CD14-positive monocyte (primary cell): Measurements from ENCODE around the gene FABP1. TPM values are rescaled to one million over a fixed set of nuclear protein-coding genes. Genes with fewer than 3 reads are reported as not detected.

Experiments used
- DNase-seq, 3 donors: peaks; one replicate each; pipeline ENCODE4 v3.0.0-alpha.2; 2011 to 2022
- H2AFZ ChIP-seq: 2 replicates; pipeline ENCODE4 v1.6.0; 2012; ENCODE audit warnings: mild to moderate bottlenecking, low read depth, low read length, inconsistent platforms; ENCODE audit not compliant: insufficient read depth, poor library complexity, severe bottlenecking
- H3K27ac ChIP-seq, 2 donors: 1 replicate in 1 of 2; 2 replicates in 1 of 2; pipeline ENCODE4 v1.5.1; 2012 to 2013; ENCODE audit warnings: low read length in 2 of 2, control low read depth in 1 of 2, inconsistent platforms in 1 of 2, low read depth in 1 of 2, mild to moderate bottlenecking in 1 of 2
- H3K27me3 ChIP-seq, 2 donors: one replicate each; pipeline versions ENCODE4 v1.6.0 to v1.6.1; 2011 to 2013; ENCODE audit warnings: low read length in 2 of 2; ENCODE audit not compliant: control insufficient read depth in 2 of 2, insufficient read depth in 2 of 2
- H3K36me3 ChIP-seq, 2 donors: replicated peaks in 1 of 2; 1 replicate in 1 of 2; 2 replicates in 1 of 2; pipeline versions ENCODE4 v1.5.1 to v1.6.1; 2012 to 2013; ENCODE audit warnings: low read length in 2 of 2, control low read depth in 1 of 2, inconsistent platforms in 1 of 2, mild to moderate bottlenecking in 1 of 2; ENCODE audit not compliant: insufficient read depth in 2 of 2, control insufficient read depth in 1 of 2
- H3K4me1 ChIP-seq, 2 donors: 1 replicate in 1 of 2; 2 replicates in 1 of 2; pipeline versions ENCODE4 v1.5.1 to v1.6.1; 2012 to 2013; ENCODE audit warnings: low read length in 2 of 2, control low read depth in 1 of 2, inconsistent platforms in 1 of 2, mild to moderate bottlenecking in 1 of 2, moderate library complexity in 1 of 2; ENCODE audit not compliant: insufficient read depth in 2 of 2, control insufficient read depth in 1 of 2
- H3K4me2 ChIP-seq: replicated peaks from 2 replicates; pipeline ENCODE3; 2012; ENCODE audit warnings: low read length, moderate library complexity, mild to moderate bottlenecking; ENCODE audit not compliant: poor library complexity, severe bottlenecking; ENCODE audit errors: extremely low read depth
- H3K4me3 ChIP-seq, 3 experiments: fragments of 200-600 bp in 1 of 3; sonication (generic) in 1 of 3; replicated peaks in 1 of 3; 1 replicate in 2 of 3; 2 replicates in 1 of 3; pipeline ENCODE4 v1.5.1; 2011 to 2013; ENCODE audit warnings: low read length in 3 of 3, mild to moderate bottlenecking in 3 of 3, control low read depth in 2 of 3, low read depth in 2 of 3, inconsistent platforms in 1 of 3, moderate library complexity in 1 of 3
- H3K79me2 ChIP-seq: 2 replicates; pipeline ENCODE4 v1.6.0; 2012; ENCODE audit warnings: mild to moderate bottlenecking, control low read depth, inconsistent platforms, low read length, moderate library complexity; ENCODE audit not compliant: insufficient read depth
- H3K9ac ChIP-seq: 2 replicates; pipeline ENCODE4 v1.6.0; 2017; ENCODE audit warnings: low read length, mild to moderate bottlenecking; ENCODE audit not compliant: insufficient read depth, poor library complexity, severe bottlenecking
- H3K9me3 ChIP-seq, 2 donors: replicated peaks in 1 of 2; 1 replicate in 1 of 2; 2 replicates in 1 of 2; pipeline versions ENCODE4 v1.5.1 to v1.6.1; 2012 to 2013; ENCODE audit warnings: low read length in 2 of 2, control low read depth in 1 of 2; ENCODE audit not compliant: control insufficient read depth in 1 of 2, insufficient read depth in 1 of 2
- H4K20me1 ChIP-seq: 2 replicates; pipeline ENCODE4 v1.6.0; 2012; ENCODE audit warnings: mild to moderate bottlenecking, low read length, control low read depth, moderate library complexity; ENCODE audit not compliant: insufficient read depth
- H3K27ac Mint-ChIP-seq, 7 donors: one replicate each; pipeline ENCODE4 v1.8.0; 2020; ENCODE audit warnings: mild to moderate bottlenecking in 7 of 7, mixed read lengths in 7 of 7, moderate library complexity in 6 of 7, inconsistent platforms in 2 of 7
- H3K27me3 Mint-ChIP-seq, 3 donors: one replicate each; pipeline ENCODE4 v1.8.0; 2021 to 2022; ENCODE audit warnings: low read depth in 3 of 3, mild to moderate bottlenecking in 3 of 3, mixed read lengths in 3 of 3, moderate library complexity in 3 of 3, inconsistent platforms in 1 of 3
- H3K36me3 Mint-ChIP-seq, 2 donors: one replicate each; pipeline ENCODE4 v1.8.0; 2020; ENCODE audit warnings: mixed read lengths in 2 of 2, inconsistent platforms in 1 of 2, mild to moderate bottlenecking in 1 of 2
- H3K4me1 Mint-ChIP-seq: one replicate; pipeline ENCODE4 v1.8.0; 2020; ENCODE audit warnings: mild to moderate bottlenecking, mixed read lengths
- H3K4me3 Mint-ChIP-seq, 2 donors: one replicate each; pipeline ENCODE4 v1.8.0; 2020; ENCODE audit warnings: mild to moderate bottlenecking in 2 of 2, mixed read lengths in 2 of 2, moderate library complexity in 1 of 2
- H3K9me3 Mint-ChIP-seq, 7 donors: one replicate each; pipeline ENCODE4 v1.8.0; 2020 to 2022; ENCODE audit warnings: mixed read lengths in 7 of 7, mild to moderate bottlenecking in 6 of 7, moderate library complexity in 6 of 7, inconsistent platforms in 2 of 7
- WGBS: methylation state at CpG from one replicate; pipeline ENCODE4 v1.1.5; 2013; ENCODE audit warnings: missing lambda C conversion rate; ENCODE audit not compliant: insufficient coverage; 5-methylcytosine and 5-hydroxymethylcytosine counted together
- intact Hi-C, 2 donors: fragments of 100-400 bp; cut with micrococcal nuclease; formaldehyde crosslinking; loops; one replicate each; pipeline versions ENCODE4 v1.15.0 to v1.15.1; 2023
- polyA plus RNA-seq, 3 donors: library from polyadenylated mRNA; depleted of rRNA in 1 of 3; unstranded in 2 of 3; stranded (reverse) in 1 of 3; fragments of 300-500 nt in 2 of 3; fragments of >200 nt in 1 of 3; fragmentation: Illumina TruSeq in 2 of 3; gene quantifications; 1 replicate in 2 of 3; 2 replicates in 1 of 3; pipeline ENCODE4 v1.2.3, GENCODE V29; 2012 to 2021
- TF ChIP-seq, protein P1 (sequence below): fragments of 200-600 bp; IDR thresholded peaks from one replicate; pipeline ENCODE4 v1.8.0; 2022; ENCODE audit warnings: antibody characterized with exemption, mild to moderate bottlenecking

Gene FABP1
- polyA plus RNA-seq, 3 donors: not detected

- peaks cover 15 to 54% (median 26%) of the 10 kb centered on the region in 7 donors for H3K9me3 Mint-ChIP-seq
Measured at GRCh38 chr2:88147145-88147544, 19.3 kb upstream of the FABP1 start.

GRCh38 chr2:88146590-88146989 lies 18.7 kb upstream of the FABP1 start:
- Mint-ChIP-seq H3K27me3 (peaks cover 1 to 6% (median 4%) of the 10 kb centered on the region in 3 donors), H3K4me3 (no peak overlapping the region)
- intact Hi-C loops: no loop called here

More at GRCh38 chr2:88147145-88147544, 19.3 kb upstream of the FABP1 start:
- TF ChIP-seq, protein P1, sequence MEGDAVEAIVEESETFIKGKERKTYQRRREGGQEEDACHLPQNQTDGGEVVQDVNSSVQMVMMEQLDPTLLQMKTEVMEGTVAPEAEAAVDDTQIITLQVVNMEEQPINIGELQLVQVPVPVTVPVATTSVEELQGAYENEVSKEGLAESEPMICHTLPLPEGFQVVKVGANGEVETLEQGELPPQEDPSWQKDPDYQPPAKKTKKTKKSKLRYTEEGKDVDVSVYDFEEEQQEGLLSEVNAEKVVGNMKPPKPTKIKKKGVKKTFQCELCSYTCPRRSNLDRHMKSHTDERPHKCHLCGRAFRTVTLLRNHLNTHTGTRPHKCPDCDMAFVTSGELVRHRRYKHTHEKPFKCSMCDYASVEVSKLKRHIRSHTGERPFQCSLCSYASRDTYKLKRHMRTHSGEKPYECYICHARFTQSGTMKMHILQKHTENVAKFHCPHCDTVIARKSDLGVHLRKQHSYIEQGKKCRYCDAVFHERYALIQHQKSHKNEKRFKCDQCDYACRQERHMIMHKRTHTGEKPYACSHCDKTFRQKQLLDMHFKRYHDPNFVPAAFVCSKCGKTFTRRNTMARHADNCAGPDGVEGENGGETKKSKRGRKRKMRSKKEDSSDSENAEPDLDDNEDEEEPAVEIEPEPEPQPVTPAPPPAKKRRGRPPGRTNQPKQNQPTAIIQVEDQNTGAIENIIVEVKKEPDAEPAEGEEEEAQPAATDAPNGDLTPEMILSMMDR: no peak
- Histone ChIP-seq H4K20me1 (no peaks in the 10 kb centered on the region), H3K27ac (no peak overlapping the region), H3K9me3 (peaks cover 12 to 15% of the 10 kb centered on the region in 2 donors), H3K4me3 (no peak overlapping the region), H3K36me3 (no peaks in the 10 kb centered on the region), H3K4me2 (no peak overlapping the region), H3K27me3 (no peaks in the 10 kb centered on the region), H3K4me1 (no peaks in the 10 kb centered on the region), H2AFZ (no peak overlapping the region), H3K79me2 (no peaks in the 10 kb centered on the region), H3K9ac (no peak overlapping the region)
- H3K27ac Mint-ChIP-seq: no peak overlapping the region
- H3K4me1 Mint-ChIP-seq: no peaks in the 10 kb centered on the region
- WGBS: 96% methylated on average over 2 of the region's 2 CpGs
- DNase-seq: no peak
- H3K27me3 Mint-ChIP-seq: peaks cover 0 to 4% (median 3%) of the 10 kb centered on the region in 3 donors
- H3K4me3 Mint-ChIP-seq: no peak overlapping the region
- no peaks in the 10 kb centered on the region for H3K36me3 Mint-ChIP-seq
- intact Hi-C loops: no loop called here

More at GRCh38 chr2:88146590-88146989, 18.7 kb upstream of the FABP1 start:
- Histone ChIP-seq H3K27ac (no peak overlapping the region), H4K20me1 (no peaks in the 10 kb centered on the region), H3K79me2 (no peaks in the 10 kb centered on the region), H3K4me2 (no peak overlapping the region), H3K9ac (no peak overlapping the region), H3K4me1 (no peaks in the 10 kb centered on the region), H3K27me3 (no peaks in the 10 kb centered on the region), H3K4me3 (no peak overlapping the region), H2AFZ (no peak overlapping the region), H3K9me3 (peaks cover 12 to 15% of the 10 kb centered on the region in 2 donors), H3K36me3 (no peaks in the 10 kb centered on the region)
- no peak for DNase-seq
- TF ChIP-seq, protein P1: no peak
- Mint-ChIP-seq H3K36me3 (no peaks in the 10 kb centered on the region), H3K9me3 (peaks cover 19 to 53% (median 26%) of the 10 kb centered on the region in 7 donors), H3K4me1 (no peaks in the 10 kb centered on the region), H3K27ac (no peak overlapping the region)
